HepG2 (cell line): ENCODE data around the gene HSPA1L. TPM values are rescaled to one million over a fixed set of nuclear protein-coding genes. Genes with fewer than 3 reads are reported as not detected.

Source experiments
- CBX1 ChIP-seq: IDR thresholded peaks from one replicate; pipeline ENCODE4 v1.6.1; 2016; ENCODE audit warnings: antibody characterized with exemption, low read depth
- ELF3 ChIP-seq: IDR thresholded peaks from 2 replicates; pipeline ENCODE4 v1.6.1; 2016; ENCODE audit warnings: missing genetic modification reagents, missing compliant biosample characterization
- FOXP1 ChIP-seq, 2 experiments: fragments of 450-650 bp in 1 of 2; IDR thresholded peaks; 2 replicates each; pipeline ENCODE4 v1.6.1; 2017 to 2018; ENCODE audit warnings: antibody characterized with exemption in 1 of 2
- GTF3A ChIP-seq: sonication (generic); formaldehyde crosslinking; conservative IDR thresholded peaks from 2 replicates; pipeline ENCODE4 v1.4.0; 2020; ENCODE audit warnings: mild to moderate bottlenecking, missing genetic modification reagents
- HIVEP1 ChIP-seq: sonication (generic); formaldehyde crosslinking; IDR thresholded peaks from 2 replicates; pipeline ENCODE4 v1.4.0; 2020; ENCODE audit warnings: mild to moderate bottlenecking, missing genetic modification reagents
- KLF16 ChIP-seq, 2 experiments: sonication (generic) in 1 of 2; formaldehyde crosslinking in 1 of 2; IDR thresholded peaks; 2 replicates each; pipeline versions ENCODE4 v1.6.1 to v1.8.0; 2016 to 2023; ENCODE audit warnings: missing genetic modification reagents in 2 of 2, missing compliant biosample characterization in 1 of 2
- MIER3 ChIP-seq: IDR thresholded peaks from 2 replicates; pipeline ENCODE4 v1.6.1; 2016; ENCODE audit warnings: missing compliant biosample characterization, borderline replicate concordance
- PHF20 ChIP-seq: sonication (generic); formaldehyde crosslinking; IDR thresholded peaks from 2 replicates; pipeline ENCODE4 v1.5.0; 2020; ENCODE audit warnings: mild to moderate bottlenecking, missing genetic modification reagents
- SALL2 ChIP-seq: sonication (generic); formaldehyde crosslinking; IDR thresholded peaks from 2 replicates; pipeline ENCODE4 v1.8.1; 2023; ENCODE audit warnings: mild to moderate bottlenecking, missing genetic modification reagents, inconsistent platforms
- TBX2 ChIP-seq: sonication (generic); formaldehyde crosslinking; IDR thresholded peaks from 2 replicates; pipeline ENCODE4 v1.5.0; 2020; ENCODE audit warnings: missing genetic modification reagents, mild to moderate bottlenecking, borderline replicate concordance
- THRA ChIP-seq: sonication (generic); formaldehyde crosslinking; IDR thresholded peaks from 2 replicates; pipeline ENCODE4 v1.4.0; 2020; ENCODE audit warnings: missing genetic modification reagents, borderline replicate concordance
- ZBED4 ChIP-seq: sonication (generic); formaldehyde crosslinking; IDR thresholded peaks from 2 replicates; pipeline ENCODE4 v1.4.0; 2020; ENCODE audit warnings: missing genetic modification reagents, borderline replicate concordance
- ZFP37 ChIP-seq: sonication (generic); formaldehyde crosslinking; IDR thresholded peaks from 2 replicates; pipeline ENCODE4 v1.4.0; 2020; ENCODE audit warnings: missing genetic modification reagents, borderline replicate concordance
- ZKSCAN1 ChIP-seq: fragments of 150-350 bp; IDR thresholded peaks from 2 replicates; pipeline ENCODE4 v1.6.1; 2014; ENCODE audit warnings: low read length
- ZNF274 ChIP-seq: sonication (generic); formaldehyde crosslinking; IDR thresholded peaks from 2 replicates; pipeline ENCODE4 v1.5.1; 2020; ENCODE audit warnings: mild to moderate bottlenecking, missing genetic modification reagents
- ZNF296 ChIP-seq: sonication (generic); formaldehyde crosslinking; conservative IDR thresholded peaks from 2 replicates; pipeline ENCODE4 v1.5.0; 2020; ENCODE audit warnings: mild to moderate bottlenecking, missing genetic modification reagents
- ZNF3 ChIP-seq: IDR thresholded peaks from 2 replicates; pipeline ENCODE4 v1.7.0; 2017; ENCODE audit warnings: inconsistent platforms
- ZNF337 ChIP-seq: sonication (generic); formaldehyde crosslinking; IDR thresholded peaks from 2 replicates; pipeline ENCODE4 v1.5.1; 2020; ENCODE audit warnings: missing genetic modification reagents, low read depth, mild to moderate bottlenecking, borderline replicate concordance
- ZNF430 ChIP-seq: sonication (generic); formaldehyde crosslinking; IDR thresholded peaks from 2 replicates; pipeline ENCODE4 v1.9.0; 2021; ENCODE audit warnings: mild to moderate bottlenecking, missing genetic modification reagents
- ZNF501 ChIP-seq: sonication (generic); formaldehyde crosslinking; IDR thresholded peaks from 2 replicates; pipeline ENCODE4 v1.5.1; 2020; ENCODE audit warnings: mild to moderate bottlenecking, moderate library complexity, missing genetic modification reagents
- ZNF629 ChIP-seq: sonication (generic); formaldehyde crosslinking; conservative IDR thresholded peaks from 2 replicates; pipeline ENCODE4 v1.5.0; 2020; ENCODE audit warnings: missing genetic modification reagents
- ZNF720 ChIP-seq: sonication (generic); formaldehyde crosslinking; IDR thresholded peaks from 2 replicates; pipeline ENCODE4 v1.4.0; 2020; ENCODE audit warnings: missing genetic modification reagents
- polyA plus RNA-seq, 8 experiments: library from polyadenylated mRNA; depleted of rRNA in 3 of 8; stranded (reverse) in 7 of 8; unstranded in 1 of 8; fragments of >200 nt; fragmentation: Illumina TruSeq in 4 of 8; extraction: Trizol in 4 of 8; gene quantifications; 2 replicates each; pipeline versions ENCODE4 v1.2.1 to v1.2.3, GENCODE V29; 2011 to 2016; ENCODE audit warnings: low read depth in 4 of 8, missing spikeins in 1 of 8, mixed read lengths in 1 of 8; ENCODE audit not compliant: insufficient read depth in 1 of 8
- total RNA-seq, 5 experiments: library from RNA; depleted of rRNA; stranded (reverse); fragments of >200 nt; fragmentation: Illumina TruSeq; extraction: Trizol; gene quantifications; 2 replicates each; pipeline ENCODE4 v1.2.3, GENCODE V29; 2016; ENCODE audit warnings: low read depth in 1 of 5
- TF ChIP-seq, protein P1 (sequence below): sonication (generic); formaldehyde crosslinking; IDR thresholded peaks from 2 replicates; pipeline ENCODE4 v1.5.0; 2020; ENCODE audit warnings: mild to moderate bottlenecking, missing genetic modification reagents

HSPA1L gene
- total and polyA plus RNA-seq, 2 of the 13 experiments (the other 11 are each of a cell fraction or from before 2014, with no cell fraction given) = 0.55 to 1.0 TPM

DNA sequence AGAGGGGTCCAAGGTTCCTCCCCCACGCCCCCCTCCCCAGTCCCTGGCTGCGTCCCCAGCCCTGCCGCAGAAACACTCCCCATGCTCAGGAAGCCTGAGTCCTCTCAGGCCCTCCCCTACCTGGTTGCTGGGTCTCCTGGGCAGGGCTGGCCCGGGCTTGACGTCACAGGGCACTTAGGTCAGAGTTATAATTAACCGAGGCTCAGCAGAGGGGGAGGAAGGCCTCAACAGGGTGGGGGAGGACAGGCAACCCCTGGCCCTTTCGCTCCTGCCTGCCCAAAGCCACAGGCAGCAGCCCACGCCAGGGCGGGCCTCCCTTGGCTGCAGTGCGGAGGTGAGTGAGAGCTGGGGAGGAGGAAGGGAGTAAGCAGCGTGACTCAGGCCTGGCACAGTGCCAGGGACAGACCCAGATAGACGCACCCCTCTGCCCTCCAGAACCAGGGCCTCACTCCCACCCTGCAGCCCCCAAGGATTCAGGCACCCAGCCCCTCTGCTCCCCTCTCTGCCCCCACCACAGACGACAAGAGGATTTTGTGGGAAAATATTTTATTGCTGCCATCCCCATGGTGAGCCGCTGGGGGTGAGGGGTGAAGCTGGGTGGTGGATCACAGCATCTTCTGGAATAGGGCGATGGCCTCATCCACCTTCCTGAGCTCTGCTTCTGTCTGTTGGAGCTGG lies 38.0 kb downstream of the HSPA1L start, which contains the start of gene VWA7 (continued):
- TF ChIP-seq TBX2 (CRISPR knock-in tag) (peak; percentile 84), KLF16 (CRISPR knock-in tag; IDR thresholded peaks at IDR 0.05) (peak in 1 of 2 experiments; percentile 77; a peak in 2 of 4 replicates), ZNF720 (CRISPR knock-in tag) (no peak), PHF20 (CRISPR knock-in tag) (0 out of 2 replicates have a peak, but pooled peaks have one; percentile 12), ZNF430 (CRISPR knock-in tag) (0 out of 2 replicates have a peak, but pooled peaks have one; percentile 72), ZNF337 (no peak), FOXP1 (IDR thresholded peaks at IDR 0.05) (no peak), FOXP1 (CRISPR knock-in tag; IDR thresholded peaks at IDR 0.05) (peak; percentile 34; the same call in 1 of the 2 replicates), GTF3A (no peak), ZNF296 (CRISPR knock-in tag) (no peak), ZNF629 (CRISPR knock-in tag) (no peak), ELF3 (CRISPR knock-in tag) (no peak; the same call in 1 of the 2 replicates), HIVEP1 (CRISPR knock-in tag) (peak; percentile 98), ZBED4 (CRISPR knock-in tag) (peak; percentile 91; the same call in 1 of the 2 replicates), SALL2 (CRISPR knock-in tag) (0 out of 2 replicates have a peak, but pooled peaks have one; percentile 30), ZFP37 (no peak), CBX1 (peak; percentile 73), ZNF274 (CRISPR knock-in tag) (0 out of 2 replicates have a peak, but pooled peaks have one; percentile 73), MIER3 (no peak; the same call in none of the 2 replicates), THRA (CRISPR knock-in tag) (no peak), ZKSCAN1 (no peak), ZNF3 (CRISPR knock-in tag) (no peak), ZNF501 (CRISPR knock-in tag) (peak; percentile 45; the same call in 1 of the 2 replicates)
- TF ChIP-seq, protein P1, sequence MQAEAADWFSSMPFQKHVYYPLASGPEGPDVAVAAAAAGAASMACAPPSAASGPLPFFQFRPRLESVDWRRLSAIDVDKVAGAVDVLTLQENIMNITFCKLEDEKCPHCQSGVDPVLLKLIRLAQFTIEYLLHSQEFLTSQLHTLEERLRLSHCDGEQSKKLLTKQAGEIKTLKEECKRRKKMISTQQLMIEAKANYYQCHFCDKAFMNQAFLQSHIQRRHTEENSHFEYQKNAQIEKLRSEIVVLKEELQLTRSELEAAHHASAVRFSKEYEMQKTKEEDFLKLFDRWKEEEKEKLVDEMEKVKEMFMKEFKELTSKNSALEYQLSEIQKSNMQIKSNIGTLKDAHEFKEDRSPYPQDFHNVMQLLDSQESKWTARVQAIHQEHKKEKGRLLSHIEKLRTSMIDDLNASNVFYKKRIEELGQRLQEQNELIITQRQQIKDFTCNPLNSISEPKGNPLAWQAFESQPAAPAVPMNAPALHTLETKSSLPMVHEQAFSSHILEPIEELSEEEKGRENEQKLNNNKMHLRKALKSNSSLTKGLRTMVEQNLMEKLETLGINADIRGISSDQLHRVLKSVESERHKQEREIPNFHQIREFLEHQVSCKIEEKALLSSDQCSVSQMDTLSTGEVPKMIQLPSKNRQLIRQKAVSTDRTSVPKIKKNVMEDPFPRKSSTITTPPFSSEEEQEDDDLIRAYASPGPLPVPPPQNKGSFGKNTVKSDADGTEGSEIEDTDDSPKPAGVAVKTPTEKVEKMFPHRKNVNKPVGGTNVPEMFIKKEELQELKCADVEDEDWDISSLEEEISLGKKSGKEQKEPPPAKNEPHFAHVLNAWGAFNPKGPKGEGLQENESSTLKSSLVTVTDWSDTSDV (CRISPR knock-in tag) = no peak
